ENCODE measurements around the gene ANKRD62.
"Not testable (repeated sequence)": the region's sequence is repeated elsewhere in the genome, so short reads cannot be mapped to it uniquely, and the experiment has no call there.

ANKRD62 gene

DNA sequence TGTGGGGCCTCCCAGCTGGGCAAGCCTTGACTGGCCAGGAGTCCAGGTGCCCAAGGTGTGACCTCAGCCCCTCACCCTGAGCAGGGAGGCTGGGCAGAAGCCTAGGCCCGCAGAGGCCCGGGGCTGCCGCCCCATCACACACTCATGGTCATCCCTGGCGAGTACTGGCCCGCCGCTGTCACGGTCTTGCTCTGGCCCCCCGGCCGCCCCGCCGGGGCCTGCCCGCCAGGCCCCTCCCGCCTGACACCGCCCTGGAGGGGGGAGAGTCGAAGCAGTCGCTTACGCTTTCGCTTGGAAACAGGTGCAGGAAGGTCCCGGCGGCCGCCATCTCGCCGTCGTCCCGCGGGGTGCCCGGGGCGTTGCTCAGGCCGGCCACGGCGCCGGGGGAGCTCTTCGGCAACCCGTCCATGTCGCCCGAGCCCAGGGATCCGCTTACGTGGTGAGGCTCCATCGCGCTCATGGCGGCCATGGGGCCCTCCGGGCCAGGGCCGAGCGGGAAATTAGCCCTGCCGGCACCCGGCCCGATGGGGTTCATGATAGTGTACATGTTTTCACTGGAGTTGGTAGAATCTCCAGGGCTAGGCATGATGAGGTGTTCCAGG is 26.6 kb upstream of the ANKRD62 start:
- DNase-seq: no peak

DNA sequence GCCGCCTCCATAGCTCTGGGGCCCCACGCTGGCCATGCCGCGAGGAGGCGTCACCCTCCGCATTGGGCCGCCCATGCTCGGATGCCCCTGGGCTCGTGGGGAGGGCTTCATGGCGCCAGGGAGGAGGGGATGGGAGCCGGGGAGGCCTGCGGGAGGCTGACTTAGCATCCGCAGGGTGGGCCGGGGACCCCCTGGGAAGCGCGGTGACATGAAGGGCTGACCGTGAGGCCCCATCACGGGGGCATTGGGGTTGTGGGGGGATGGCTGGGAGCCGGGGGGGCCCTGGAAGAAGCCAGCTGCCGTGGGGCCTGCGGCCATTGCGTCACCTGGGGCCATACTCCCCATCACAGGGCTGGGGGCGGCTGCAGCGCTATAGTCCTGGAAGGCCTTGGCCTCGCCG is 26.0 kb upstream of the ANKRD62 start:
- DNase-seq: no peak

DNA sequence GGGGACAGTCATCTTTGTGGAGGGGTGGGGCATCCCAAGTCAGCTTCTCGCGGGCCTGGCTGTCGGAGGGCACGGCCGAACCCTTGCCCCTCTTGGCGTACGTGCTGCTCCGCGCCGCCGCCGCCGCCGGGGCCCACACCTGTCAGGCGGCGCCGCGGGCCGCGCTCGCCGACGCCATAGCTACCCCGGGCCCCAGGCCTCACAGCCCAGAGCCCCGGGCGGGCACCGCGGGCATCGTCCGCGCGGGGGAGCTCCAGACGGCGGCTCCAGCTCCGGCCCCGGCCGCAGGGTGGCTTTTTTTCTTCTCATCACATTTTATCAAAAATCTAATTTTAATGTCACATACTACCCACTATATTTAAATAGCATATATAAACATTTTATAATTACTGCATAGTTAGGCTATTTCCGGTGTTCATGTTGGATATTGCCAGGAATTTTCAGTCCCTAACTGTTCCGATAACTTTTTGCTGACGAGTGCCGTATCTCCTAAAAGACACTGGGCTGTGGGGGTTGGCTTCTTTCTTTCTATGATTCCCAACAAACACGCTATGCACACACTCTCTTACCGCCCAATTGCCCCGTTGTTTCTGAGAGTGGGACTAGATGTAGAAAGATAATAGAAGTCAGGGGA is 25.2 kb upstream of the ANKRD62 start:
- DNase-seq: not testable (repeated sequence)

DNA sequence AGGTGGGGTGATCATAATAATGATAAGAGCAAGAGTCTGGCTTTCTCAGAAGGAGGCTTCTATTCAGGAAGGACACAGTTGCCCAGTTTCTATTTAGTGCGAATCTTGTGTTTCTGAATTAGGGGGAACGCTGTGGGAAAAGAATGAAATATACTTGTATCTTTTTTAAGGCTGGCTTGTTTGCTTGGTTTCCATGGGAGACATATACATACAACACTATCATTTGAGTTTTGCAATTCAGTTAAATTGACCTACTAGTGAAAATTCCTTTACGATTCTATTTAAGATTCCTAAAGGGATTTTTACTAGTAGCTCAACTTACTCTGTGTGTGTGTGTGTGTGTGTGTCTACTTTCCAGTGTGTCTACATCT is 24.7 kb upstream of the ANKRD62 start:
- DNase-seq: no peak

DNA sequence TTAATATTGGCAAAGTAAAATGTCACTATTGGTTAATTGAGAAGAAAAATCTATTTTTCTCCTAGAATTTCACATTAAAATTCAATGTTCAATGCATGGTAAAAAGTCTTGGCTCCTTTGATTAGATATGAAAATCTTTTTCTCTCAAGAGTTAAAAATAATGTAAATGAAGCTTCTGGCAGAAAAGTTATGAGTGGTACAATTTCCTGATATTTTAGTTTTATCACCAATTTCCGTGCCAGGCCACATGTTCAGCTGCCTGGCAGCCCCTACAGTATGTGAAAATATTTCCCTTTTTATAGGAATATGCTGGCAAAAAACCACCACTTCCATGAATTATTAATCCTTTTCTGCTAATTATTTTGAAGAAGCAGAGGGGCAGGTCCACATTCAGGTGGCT is 22.6 kb upstream of the ANKRD62 start:
- DNase-seq: not testable (repeated sequence)

DNA sequence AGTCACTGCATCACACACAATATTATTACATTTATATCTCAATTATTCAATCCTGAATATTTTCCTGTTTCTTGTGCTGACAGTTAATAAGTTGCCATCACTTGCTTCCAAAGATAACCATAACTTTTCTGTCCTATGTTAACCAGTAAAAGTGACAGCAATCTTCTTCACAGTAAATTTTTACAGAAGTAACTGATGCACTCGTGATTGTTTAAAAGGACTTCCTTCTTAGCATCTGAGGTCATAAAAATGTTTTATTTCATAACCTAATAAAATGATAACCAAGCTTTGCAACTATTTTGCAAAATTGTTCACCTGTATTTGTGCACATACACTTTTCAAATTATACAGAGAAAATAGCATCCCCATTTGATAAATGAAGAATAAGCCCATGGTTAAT is 20.6 kb upstream of the ANKRD62 start:
- no peak for DNase-seq

DNA sequence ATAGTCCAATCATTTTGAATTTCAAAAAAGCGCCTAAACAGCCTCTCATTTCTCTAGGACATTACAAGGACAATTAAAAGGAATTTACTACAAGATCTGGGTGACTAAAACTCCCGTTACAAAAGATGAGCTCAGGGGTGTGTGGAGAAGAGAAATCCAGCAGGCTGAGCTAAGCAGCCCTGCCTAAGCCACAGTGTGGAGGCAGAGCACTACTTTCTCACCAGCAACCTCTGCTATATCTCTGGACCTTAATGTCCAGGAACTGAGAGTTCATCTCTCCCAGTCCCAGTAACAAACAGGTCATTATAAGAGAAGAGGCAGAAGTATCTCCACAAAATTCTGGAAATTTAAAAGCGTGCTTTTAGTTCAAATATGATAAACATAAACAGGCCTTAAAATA is 18.9 kb upstream of the ANKRD62 start:
- no peak for DNase-seq

DNA sequence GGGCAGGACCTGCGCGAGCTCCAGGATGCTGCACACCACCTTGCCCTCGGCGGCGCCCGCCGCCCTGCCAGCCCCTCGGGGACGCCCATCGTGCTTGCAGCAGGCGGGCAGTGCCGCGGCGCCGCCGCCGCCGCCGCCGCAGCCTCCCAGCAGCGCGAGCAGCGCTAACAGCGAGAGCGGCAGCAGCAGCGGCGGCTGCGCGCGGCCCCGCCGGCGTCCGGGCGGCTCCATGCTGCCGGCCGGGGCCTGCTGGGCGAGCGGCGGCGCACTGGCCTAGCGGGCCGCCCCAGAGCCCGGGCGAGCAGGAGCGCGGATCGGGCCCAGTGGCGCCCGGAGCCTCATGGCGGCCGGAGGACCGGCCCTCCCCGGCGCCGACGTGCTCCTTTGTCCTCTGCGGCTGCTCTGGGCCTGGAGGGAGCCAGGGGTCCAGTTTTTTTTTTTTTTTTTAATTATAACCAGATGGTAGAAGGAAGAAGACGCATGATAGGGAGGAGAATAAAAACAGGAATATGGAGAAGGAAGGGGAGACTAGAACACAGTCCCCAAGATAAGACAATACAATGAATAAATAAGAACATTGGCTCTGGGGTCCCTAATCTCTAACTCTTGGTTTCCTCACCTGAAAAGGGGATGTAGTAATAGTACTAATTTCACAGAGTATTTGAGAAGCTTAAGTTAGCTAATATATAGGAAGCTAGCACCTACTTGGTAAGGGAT is 17.1 kb upstream of the ANKRD62 start:
- DNase-seq: no peak

DNA sequence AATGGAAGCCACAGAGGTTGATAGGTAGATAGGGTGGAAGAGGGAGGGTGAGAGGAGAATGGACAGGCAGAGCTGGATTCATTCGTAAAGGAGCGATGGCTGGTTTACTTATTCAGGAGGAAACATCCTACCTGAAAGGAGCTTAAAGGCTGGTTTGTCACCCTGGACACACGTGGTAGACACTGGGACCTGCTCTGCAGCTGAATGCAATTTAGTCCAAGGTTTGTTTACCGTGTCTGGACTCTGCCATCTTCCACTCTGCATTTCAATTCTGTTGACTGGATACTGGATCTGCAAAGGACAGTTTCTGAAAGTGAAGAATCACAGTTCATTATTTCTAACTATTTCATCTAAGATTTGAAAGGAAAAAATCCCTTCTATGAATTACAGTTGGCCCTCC is 15.6 kb upstream of the ANKRD62 start:
- not testable (repeated sequence) for DNase-seq

DNA sequence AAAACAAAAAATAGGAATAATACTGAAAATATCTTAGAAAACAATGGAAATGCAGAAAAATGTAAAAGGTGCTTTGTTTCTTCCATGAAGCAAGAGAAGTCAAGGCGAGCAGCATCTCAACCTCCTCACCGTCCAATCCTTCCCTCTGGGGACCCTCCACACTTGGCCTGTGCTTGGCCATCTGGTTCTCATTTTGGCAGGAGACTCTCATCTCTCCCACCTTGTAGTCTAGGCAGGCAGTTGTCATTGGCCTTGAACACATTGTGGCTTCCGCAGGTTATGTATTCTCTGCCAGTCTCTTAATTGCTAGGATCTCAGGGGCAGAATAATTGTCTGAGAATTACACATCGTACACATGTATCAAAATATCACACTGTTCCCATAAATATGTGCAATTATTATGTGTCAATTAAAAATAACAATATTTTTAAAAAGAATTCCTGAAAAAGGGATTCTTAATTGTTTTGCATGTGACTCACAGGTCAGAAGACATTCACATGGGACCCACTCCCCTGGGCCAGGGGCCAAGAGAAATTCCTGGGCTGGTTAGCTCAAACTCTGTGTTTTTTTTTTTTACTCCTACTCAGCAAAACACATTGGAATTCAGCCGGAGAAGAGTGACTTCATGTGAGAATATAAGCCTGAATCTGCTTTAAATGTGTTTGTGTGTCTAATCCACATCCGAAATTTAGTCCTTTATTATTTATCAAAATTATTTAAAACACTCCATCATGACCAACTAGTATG is 14.0 kb upstream of the ANKRD62 start:
- no peak for DNase-seq

DNA sequence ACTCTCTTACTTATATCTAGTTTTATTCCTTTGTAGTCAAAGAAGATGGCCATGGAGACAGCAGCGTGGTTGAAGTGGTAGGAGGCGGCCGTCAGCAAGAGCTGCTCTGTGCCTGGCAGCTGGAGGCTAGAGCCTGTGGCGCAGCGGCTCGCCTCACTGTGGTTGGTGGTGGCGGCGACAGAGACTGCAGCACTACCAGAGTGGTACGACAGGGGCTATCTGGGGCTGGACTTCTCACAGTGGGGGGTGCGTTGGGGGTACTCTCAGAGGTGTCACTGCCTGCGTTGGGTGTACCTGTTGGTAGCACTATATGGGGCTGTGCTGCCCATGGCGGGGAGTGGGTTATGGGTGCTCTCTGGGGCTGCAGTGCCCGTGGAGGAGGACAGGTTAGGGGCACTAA is 8.5 kb upstream of the ANKRD62 start:
- no peak for DNase-seq

DNA sequence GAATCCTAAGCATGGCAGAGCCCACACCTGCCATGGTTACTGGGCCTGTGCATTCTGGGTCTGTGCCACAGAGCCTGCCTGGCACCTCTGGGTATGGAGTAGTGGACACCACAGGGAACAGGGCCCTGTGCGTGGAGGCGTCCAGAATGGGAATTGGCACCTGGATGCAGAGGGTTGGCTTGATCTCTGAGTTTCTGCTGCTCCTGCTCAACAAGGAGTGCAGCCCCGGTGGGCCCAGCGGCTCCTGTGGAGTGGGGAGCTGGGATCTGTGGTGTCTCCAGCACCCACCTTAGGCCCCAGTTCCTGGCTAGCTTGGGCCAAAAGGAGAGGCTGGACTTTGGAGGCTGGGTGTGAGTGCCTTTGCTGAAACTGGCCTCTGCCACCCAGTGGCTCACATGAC is 7.9 kb upstream of the ANKRD62 start:
- no peak for DNase-seq

DNA sequence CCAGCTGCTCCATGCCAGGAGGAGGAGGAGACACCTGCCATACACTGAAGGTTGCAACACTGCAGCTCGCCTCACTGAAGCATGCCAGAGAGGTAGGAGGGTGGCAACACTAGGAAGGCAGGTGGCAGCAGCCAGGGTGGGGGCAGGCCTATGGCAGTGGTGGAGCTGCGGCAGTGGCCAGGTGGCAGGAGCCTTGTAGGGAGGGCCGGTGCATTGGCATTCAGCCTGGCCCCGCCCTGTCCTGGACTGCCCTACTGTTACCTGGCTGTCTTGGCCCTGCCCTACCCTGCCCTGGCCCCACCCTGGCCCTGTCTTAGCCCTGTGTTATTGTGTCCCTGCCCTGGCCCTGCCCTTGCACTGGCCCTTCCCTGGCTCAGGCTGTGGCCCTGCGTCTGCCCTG is 7.4 kb upstream of the ANKRD62 start:
- no peak for DNase-seq

DNA sequence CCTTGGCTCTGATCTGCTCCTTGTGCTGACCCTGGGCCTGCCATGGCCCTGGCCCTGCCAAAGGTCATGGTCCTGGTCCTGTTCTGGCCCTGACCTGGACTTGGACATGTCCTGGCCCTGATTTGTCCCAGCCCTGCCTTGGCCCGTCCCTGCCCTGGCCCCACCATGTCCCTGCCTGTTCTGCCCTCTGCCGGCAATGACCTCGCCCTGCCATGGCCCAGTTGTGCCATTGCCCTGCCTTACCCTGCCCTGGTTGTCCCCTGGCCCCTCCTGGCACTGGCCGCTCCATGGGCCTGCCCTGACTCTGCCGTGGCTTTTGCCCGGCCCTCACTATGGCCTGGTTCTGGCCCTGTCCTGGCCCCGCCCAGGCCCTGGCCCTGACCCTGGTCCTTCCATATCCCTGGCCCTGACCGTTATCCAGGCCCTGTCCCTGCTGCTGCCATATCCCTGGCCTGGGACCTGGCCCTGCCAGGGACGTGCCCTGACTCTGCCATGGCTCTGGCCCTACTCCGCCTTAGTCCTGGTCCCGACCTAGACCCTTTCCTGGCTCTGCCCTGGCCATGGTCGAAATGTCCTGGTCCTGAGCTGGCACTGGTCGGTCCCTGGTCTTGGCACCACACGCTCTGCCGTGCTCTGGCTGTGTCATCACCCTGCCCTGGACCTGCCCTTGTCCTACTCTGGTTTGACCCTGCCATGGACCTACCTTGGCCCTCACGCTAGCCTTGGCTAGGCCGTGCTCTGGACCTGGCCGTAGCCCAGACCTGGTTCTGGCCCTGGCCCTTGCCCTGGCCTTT is 6.8 kb upstream of the ANKRD62 start:
- DNase-seq: no peak

DNA sequence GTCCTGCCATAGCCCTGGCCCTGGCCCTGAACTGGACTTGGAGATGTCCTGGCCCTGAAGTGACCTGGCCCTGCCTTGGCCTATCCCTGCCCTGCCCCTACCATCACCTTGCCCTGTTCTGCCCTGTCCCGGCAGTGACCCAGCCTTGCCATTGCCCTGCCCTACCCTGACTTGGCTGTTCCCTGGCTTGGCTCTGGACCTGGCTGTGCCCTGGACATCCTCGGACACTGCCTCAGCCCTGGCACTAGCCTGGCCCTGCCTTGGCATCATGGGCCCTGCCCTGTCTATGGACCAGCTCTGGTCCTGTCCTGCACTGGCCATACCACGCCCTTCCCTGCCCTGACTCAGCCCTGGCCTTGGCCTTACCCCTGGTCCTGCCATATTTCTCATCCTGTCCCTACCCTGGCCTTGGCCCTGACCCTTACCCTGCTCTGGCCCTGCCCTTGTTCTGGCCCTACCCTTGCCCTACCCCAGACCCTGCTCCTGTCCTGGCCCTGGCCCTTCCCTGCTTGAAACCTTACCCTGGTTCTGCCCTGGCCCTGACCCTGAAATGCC is 6.1 kb upstream of the ANKRD62 start:
- no peak for DNase-seq

DNA sequence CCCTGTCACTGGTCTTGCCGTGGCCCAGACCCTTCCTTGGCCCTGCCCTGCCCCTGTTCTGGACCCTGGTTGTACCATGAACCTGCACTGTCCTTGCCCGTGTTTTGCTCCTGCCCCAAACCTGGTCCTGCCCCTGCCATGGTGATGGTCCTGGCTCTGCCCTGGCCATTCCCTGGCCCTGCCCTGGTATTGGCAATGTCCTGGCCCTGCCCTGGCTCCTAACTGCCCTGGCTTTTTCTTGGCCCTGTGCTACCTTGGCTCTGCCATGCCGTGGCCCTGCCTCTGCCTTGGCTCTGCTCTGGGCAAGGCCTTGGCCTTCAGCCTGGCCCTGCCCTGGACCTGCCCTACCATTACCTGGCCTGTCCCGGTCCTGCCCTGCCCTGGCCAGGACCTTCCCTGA is 5.5 kb upstream of the ANKRD62 start:
- no peak for DNase-seq

DNA sequence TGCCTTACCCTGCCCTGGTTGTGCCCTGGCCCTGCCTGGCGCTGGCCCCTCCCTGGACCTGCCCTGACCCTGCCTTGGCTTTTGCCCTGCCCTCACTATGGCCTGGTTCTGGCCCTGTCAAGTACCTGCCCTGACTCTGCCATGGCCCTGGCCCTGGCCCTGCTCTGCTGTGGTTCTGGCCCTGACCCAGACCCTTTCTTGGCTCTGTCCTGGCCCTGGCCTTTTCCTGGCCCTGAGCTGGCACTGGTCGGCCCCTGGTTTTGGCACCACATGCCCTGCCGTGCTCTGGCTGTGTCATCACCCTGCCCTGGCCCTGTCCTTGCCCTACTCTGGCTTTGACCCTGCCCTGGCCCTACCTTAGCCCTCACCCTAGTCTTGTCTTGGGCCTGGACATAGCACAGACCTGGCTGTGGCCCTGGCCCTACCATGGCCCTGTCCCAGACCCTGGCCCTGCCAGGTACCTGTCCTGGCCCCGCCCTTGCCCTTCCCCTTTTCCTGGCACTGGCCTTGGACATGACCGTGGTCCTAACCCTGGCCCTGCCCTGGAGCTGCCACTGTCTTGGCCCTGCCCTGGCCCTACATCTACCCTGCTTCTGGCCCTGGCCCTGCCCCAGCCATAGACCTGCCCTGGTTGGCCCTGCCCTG is 4.8 kb upstream of the ANKRD62 start:
- no peak for DNase-seq

DNA sequence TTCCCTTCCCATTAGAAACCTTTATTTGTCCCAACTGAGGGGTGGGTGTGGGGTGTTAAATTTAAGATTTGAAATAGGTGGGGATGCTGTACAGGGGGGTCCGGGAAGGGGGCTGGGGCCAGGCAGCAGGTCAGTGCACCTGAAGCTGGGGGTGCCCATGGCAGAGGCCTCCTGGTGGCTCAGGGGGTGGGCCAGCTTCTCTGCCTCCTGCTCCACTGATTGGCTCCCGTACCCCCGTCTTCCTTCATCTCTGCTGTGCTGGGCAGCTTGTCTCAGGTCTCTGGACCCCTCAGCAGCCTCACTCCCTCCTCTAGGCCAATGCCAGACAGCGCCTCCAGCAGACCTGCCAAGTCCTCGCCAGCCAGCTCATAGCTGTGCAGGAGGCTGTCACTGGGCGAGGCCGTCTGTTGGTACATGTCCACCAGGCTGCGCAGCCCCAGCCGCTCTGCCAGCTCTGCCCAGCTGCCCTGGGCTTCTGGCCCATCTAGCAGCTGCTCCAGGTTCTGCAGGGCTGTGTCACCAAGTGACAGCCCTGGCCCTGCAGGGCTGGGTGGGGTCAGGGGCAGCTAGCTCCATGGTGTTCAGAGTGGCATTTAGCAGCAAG is 2.0 kb upstream of the ANKRD62 start:
- DNase-seq: no peak

DNA sequence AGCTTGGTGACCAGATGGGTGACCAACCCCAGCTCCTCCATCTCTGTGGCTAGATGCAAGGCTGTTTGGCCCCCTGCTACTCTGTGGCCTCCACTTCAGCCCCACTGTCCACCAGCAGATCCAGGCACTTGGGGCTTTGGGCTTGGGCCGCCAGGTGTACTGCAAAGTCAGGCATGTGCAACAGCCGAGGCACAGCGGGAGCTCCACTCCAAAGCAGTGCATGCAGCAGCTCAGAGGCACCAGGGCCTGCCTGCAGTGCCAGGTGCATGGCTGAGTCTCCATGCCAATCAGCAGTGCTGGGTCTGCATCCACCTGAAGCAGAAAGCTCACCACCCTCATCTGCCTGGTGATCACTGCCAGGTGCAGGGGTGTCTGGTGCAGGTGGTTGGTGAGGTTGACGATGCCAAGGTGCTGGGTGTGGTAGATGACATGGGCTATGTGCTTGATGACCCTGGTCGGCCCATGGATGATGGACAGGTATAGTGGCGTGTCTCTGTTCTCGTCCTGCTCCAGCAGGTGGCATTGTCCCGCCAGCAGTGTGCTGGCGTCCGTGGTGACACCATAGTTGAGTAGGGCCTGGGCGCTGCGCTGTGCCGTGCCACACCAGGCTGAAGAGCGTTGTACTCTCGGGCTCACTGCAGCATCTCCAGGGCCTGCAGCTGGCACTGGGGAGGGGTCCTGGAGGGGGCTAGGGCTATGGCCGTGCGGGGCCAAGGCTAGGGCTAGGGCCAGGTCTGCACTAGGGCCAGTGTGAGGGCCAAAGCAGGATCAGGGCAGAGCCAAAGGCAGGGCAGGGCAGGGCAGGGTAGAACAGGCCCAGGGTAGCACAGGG is 1.0 kb upstream of the ANKRD62 start:
- DNase-seq: no peak

DNA sequence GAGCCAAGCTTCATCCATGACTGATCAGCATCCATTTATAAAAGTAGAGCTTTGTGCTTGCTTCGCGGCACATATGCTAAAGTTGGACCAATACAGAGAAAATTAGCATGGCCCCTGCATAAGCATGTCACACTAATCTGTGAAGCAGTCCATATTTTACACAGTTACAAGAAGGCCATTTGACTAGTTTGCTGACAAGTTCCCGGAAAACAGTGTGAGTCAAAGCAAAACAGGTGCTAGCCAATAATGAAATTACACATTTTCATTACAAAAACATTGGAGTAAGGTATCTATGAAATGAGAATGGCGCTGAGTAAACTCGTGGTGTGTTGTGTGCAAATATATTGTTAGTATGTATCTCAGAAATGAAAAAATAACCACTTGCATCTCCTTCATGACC is 4.7 kb downstream of the ANKRD62 start:
- no peak for DNase-seq

DNA sequence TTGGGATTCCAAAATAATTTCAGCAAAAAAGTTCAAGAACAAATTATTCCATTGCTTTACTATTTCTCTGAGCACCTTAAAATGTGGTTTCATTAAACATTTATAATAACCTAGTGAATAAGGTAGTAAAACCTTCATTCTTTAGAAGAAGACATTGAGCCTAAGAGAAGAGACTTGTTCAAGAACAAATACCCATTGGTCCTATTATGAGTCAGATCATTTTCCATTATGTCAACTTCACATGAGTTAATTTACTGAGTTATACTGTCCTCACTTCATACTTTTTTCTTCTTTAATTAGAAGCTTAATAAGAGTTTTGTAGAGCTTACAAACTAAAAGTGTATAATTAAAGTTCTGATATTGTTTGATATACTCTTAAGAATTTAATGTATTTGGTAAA is 5.5 kb downstream of the ANKRD62 start:
- no peak for DNase-seq

Data from bone marrow (tissue), 2 donors.